ENCODE results near the gene PLPP7.

PLPP7 gene

GRCh38 chr9:131303381-131304321 is 14.1 kb downstream of the PLPP7 start:
- no peak for DNase-seq (ENCODE audit: low spot score)

DNA sequence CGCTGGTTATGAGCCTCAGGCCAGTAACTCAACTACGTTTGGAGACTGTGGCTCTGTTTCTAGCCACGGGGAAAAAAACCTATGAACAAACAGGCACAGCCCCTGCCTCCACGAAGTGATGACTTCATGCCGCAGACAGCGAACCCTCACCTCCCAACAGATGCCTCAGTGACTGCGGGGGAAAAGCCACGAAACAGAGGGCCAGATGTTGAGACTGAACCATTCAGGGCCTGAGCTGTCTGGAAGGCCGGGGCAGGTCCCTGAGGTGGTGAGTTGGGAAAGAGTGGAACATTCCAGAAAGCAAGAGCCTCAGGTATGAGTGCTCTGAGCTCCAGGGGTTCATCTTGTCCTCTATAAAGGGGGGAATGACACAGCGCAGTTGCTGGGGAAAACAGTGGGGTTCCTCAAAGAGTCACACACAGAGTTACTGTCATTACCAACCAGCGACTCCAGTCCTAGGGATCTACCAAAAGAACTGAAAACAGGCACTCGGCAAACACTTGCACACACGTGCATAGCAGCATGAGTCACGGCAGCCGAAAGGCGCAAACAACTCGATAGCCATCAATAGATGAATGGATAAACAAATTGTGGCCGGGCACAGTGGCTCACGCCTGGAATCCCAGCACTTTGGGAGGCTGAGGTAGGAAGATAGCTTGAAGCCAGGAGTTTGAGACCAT is 15.3 kb downstream of the PLPP7 start:
- DNase-seq (ENCODE audit: low spot score) = no peak

DNA sequence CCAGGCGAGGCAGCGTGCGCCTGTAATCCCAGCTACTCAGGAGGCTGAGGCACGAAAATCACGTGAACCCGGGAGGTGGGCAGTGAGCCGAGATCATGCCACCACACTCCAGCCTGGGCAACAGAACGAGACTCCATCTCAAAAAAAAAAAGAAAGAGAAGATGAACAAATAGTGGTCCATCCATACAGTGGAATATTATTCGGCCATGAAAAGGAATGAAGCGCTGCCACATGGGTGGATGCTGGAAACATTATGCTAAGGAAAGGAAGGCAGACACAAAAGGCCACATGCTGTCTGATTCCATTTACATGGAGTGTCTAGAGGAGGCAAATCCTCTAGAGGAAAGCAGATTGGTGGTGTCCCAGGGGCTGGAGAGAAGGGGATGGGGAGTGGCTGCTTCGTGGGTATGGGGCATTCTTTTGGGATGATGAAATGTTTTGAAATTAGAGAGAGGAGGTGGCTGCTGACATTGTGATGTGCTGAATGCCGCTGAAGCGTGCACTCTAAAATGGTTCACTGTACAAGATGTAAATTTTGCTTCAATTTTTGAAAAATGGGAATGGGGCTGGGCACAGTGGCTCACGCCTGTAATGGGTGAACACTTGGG is 17.0 kb downstream of the PLPP7 start:
- DNase-seq (ENCODE audit: low spot score) = no peak

DNA sequence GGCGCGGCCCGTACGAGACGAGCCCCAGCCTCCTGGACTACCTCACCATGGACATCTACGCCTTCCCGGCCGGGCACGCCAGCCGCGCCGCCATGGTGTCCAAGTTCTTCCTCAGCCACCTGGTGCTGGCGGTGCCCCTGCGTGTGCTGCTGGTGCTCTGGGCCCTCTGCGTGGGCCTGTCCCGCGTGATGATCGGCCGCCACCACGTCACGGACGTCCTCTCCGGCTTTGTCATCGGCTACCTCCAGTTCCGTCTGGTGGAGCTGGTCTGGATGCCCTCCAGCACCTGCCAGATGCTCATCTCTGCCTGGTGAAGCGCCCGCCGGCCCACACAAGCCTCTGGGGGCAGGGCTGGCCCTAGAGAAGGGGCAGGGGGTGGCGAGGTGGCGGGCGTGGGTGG is 18.5 kb downstream of the PLPP7 start:
- no peak for DNase-seq (ENCODE audit: low spot score)

DNA sequence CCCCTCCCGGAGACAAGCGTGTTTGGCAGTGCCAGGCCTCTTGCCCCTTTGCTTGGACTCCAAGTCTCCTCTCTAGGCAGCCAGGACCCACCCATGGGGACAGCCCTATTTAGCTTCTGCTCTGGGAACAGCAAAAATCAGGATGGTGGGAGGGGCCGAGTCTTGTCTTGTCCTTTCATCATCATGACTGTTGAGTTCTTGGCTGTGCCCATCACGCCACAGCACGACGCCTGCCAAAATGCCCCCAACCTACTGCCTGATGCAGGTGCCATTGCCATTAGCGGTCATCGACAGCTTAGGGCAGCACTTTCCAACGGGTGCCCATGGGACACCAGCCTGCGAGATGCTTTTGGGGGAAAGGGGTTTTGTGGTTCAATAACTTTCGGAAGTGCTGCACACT is 18.9 kb downstream of the PLPP7 start:
- DNase-seq (ENCODE audit: low spot score) = no peak

GRCh38 chr9:131308906-131309529 is 19.5 kb downstream of the PLPP7 start:
- no peak for DNase-seq (ENCODE audit: low spot score)

GRCh38 chr9:131309530-131310276 is 20.2 kb downstream of the PLPP7 start:
- no peak for DNase-seq (ENCODE audit: low spot score)

- DNase-seq (ENCODE audit: low spot score) = no peak
Measured at GRCh38 chr9:131310833-131311554, 21.5 kb downstream of the PLPP7 start.

DNA sequence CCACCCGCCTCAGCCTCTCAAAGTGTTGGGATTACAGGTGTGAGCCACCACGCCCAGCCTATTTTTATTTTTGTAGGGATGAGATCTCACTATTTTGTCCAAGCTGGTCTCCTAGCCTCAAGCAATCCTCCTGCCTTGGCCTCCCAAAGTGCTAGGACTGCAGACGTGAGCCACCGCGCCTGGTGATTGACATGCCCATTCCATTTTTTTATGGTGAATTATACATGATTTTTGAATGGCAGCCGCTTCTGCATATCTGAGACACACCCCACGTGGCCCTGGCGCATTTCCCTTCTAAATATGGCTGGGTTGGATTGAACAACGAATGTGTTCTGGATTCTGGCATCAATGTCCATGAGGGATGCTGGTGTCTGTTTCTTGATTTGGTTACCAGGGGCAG is 22.7 kb downstream of the PLPP7 start:
- DNase-seq (ENCODE audit: low spot score) = no peak

DNA sequence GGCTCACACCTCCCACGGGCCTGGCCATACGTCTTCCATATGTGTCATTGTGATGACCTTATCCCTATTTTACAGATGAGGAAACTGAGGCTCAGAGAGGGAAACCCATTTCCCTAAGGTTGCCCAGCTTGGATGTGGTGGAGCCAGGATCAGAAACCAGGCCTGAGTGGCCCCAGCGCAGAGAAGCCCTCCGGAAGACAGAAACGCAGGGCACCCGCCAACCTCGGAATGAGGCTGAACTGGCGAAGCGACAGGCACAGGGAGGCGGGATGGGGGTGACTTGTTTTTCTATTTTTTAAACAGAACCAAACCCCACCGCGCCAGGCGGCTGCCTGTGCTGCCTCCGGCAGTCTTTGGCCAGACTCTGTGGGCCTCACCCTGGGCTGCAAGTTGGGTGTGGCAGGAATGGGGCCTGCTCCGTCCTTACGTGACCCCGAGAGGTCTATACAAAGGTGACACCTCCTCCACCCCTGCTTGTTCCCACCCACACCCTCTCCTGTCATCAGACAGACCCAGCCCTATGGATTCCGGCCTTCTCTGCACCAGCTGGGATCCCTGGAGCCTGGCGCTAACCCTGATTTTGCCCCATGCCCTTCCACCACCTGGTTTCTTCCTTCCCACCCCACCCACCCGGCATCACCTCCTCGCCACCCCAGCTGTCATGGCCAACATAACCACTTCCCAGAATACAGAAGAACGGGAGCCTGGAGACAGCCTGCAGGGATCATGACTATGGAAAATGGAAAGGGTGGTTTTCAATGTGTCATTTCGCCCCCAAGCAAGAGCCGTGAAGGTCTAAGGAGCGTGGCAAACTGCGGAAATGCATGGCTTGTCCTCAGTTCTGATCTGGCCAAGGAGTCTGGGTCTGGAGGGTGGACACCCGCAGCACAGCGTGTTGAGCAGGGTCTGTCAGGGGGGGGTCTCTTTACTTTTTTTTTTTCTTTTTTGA is 23.6 kb downstream of the PLPP7 start:
- DNase-seq (ENCODE audit: low spot score) = no peak

DNA sequence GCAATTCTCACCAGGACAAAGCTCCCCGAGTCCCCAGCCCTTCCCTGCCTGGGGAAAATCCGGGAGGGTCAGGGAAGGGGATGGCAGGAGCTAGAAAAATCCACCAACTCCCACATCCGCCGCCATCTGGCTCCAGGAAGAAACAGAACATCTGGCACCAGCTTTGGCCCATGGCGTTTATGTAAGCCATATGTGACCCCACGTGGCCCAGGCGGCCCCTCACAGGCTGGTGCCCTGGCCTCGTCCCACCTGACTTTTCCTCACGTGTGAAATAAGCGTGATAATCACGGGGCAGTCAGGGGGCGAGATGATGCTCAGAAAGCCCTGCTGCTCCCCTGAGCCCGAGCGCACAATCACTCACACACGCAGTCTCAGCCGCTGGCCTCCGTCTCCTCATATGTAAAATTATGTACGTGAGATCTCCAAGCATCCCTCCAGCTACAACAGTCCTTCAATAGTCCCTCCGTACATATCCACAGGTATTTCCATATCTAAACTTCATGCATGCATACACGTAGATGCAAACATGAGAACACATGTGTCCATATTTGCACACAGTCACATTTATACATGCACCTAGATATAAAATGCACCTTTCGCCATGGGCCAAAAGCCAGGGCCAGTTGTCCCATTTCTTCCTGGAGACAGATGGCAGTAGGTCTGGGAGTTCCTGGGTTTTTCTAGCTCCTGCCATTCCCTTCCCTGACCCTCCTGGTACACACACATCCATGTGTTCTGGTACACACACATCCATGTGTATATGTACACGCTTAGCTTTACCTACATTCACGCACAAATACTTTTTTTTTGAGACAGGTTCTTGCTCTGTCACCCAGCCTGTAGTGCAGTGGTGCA is 28.9 kb downstream of the PLPP7 start:
- DNase-seq (ENCODE audit: low spot score) = no peak

- DNase-seq (ENCODE audit: low spot score) = no peak
Measured at GRCh38 chr9:131319486-131319885, 30.0 kb downstream of the PLPP7 start.

- no peak for DNase-seq (ENCODE audit: low spot score)
Measured at GRCh38 chr9:131320031-131320685, 30.6 kb downstream of the PLPP7 start.

DNA sequence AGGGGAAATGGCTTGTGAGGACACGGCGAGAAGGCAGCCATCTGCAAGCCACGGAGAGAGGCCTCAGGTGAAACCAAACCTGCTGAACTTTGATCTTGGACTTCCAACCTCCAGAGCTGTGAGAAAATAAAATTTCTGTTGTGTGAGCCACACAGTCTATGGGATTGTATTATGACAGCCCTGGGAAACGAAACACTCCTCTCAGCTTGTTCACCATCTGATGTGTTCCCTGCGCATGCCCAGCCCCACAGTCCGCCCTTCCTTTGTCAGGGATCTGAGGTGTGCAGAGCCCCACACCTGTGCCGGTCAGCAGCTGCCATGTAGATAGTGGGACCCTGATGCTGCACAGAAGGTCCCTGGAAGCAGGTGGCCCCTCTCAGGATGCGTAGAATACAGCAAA is 34.1 kb downstream of the PLPP7 start:
- DNase-seq (ENCODE audit: low spot score) = no peak

GRCh38 chr9:131324736-131325679 is 35.5 kb downstream of the PLPP7 start:
- DNase-seq (ENCODE audit: low spot score) = no peak

DNA sequence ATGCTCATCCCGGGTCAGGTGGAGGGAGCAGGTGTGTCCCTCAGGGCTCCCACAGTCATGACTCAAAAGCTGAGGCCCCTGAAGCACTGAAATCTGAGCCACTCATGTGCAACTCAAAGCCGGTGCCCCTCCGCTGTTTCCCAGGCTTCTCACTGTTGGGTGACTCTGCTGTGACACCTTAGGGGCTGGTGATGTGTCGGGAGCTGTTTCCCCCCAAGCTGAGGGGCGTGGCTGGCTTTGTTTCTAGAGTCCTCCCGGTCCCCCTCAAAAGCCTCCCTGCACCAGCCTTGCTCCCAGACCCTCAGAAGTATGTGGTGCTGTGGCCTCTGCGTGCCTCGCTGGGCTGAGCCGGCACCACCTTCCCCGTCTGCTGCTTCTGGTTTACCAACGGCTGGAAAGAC is 39.7 kb downstream of the PLPP7 start:
- no peak for DNase-seq (ENCODE audit: low spot score)

Data from hematopoietic multipotent progenitor cell treated with erythropoietin and hydrocortisone succinate and interleukin-3 and kit ligand, for 15 days (in vitro differentiated cells).